HEK293 (cell line): ENCODE data around the gene SH3GL1.

ENCODE experiments used
- ZNF274 ChIP-seq, 2 experiments: fragments of 200-500 bp in 1 of 2; fragments of 450-650 bp in 1 of 2; sonication (Bioruptor generic) in 1 of 2; formaldehyde crosslinking in 1 of 2; IDR thresholded peaks; 2 replicates each; pipeline versions ENCODE4 v1.5.1 to v1.6.1; 2014 to 2016; ENCODE audit warnings: borderline replicate concordance in 1 of 2, inconsistent platforms in 1 of 2, low read length in 1 of 2, missing biosample characterization in 1 of 2, missing genetic modification characterization in 1 of 2
- ZNF654 ChIP-seq: fragments of 450-650 bp; formaldehyde crosslinking; IDR thresholded peaks from 2 replicates; pipeline ENCODE4 v1.5.1; 2016; ENCODE audit warnings: low read depth, missing biosample characterization, missing genetic modification characterization
- TF ChIP-seq, protein P1 (sequence below): fragments of 450-650 bp; formaldehyde crosslinking; IDR thresholded peaks from 2 replicates; pipeline ENCODE4 v1.5.1; 2016; ENCODE audit warnings: missing biosample characterization, missing genetic modification characterization

DNA sequence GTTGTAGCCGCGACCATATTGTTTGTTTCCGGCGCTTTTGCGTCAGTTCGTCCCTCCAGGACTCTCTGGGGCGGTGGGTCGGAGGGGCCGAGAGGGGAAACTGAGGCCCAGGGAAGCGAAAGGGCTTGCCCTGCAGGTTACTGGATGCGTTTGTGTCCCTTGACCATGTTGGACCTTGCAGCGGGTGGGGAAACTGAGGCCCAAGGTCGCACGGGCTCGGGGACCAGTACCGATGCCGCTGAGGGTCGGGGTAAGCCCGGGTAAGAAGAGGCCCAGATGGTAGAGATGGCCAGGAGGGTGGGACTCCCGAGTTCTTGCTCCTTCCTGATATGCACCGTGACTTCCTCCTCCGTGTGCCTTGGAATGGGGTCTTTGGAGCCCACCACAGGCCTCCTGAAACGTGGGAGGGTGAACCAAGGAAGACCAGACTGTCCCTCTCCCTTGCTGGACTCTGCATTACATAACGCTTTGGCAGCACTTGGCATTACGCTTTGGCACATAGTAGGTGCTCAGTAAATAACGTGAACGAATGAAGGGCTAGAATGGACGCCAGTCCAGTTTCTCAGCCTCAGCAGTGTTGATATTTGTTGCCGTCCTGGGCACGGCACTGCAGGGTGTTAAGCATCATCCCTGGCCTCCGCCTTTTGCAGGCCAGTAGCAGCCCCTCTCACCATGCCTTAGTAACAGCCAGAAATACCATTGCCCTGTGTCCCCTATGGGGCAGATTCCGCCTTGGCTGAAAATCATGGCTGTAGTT lies 2.8 kb upstream of the SH3GL1 start:
- TF ChIP-seq, protein P1, sequence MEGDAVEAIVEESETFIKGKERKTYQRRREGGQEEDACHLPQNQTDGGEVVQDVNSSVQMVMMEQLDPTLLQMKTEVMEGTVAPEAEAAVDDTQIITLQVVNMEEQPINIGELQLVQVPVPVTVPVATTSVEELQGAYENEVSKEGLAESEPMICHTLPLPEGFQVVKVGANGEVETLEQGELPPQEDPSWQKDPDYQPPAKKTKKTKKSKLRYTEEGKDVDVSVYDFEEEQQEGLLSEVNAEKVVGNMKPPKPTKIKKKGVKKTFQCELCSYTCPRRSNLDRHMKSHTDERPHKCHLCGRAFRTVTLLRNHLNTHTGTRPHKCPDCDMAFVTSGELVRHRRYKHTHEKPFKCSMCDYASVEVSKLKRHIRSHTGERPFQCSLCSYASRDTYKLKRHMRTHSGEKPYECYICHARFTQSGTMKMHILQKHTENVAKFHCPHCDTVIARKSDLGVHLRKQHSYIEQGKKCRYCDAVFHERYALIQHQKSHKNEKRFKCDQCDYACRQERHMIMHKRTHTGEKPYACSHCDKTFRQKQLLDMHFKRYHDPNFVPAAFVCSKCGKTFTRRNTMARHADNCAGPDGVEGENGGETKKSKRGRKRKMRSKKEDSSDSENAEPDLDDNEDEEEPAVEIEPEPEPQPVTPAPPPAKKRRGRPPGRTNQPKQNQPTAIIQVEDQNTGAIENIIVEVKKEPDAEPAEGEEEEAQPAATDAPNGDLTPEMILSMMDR: no peak
- TF ChIP-seq ZNF274 (IDR thresholded peaks at IDR 0.05; ENCODE audit: low read length) (no peak), ZNF274 (tag by site-specific recombination; IDR thresholded peaks at IDR 0.05; ENCODE audit: borderline replicate concordance) (no peak), ZNF654 (no peak)
